PC-3 (cell line): ENCODE data around the gene CDH4. TPM values are rescaled to one million over a fixed set of nuclear protein-coding genes. Genes with fewer than 3 reads are reported as not detected.

ENCODE experiments used
- ATAC-seq: fragments of 200-7000 bp; cut with Tn5 transposase; 2 replicates; pipeline ENCODE4 v1.9.1; 2020; ENCODE audit warnings: mild to moderate bottlenecking, moderate library complexity
- BruUV-seq: library from RNA; stranded (reverse); fragments of 400-500 nt; replicated peaks from 2 replicates; lab custom pipeline; 2021; lab: Mats Ljungman, UMichigan
- CTCF ChIA-PET: fragments of 300-600 bp; sonication (Branson Sonifier 250); formaldehyde crosslinking; loops from one replicate; lab custom pipeline; 2022; ENCODE audit warnings: antibody characterized with exemption; lab: Charles Lee
- POLR2A ChIA-PET: fragments of 300-600 bp; sonication (Branson Sonifier 250); formaldehyde crosslinking; loops from one replicate; lab custom pipeline; 2022; ENCODE audit warnings: antibody characterized with exemption; ENCODE audit not compliant: unreplicated experiment; lab: Charles Lee
- DNase-seq: peaks from one replicate; pipeline ENCODE4 v3.0.0-alpha.2; 2015
- H2AFZ ChIP-seq: fragments of 300-600 bp; sonication (generic); 2 replicates; pipeline ENCODE4 v1.6.0; 2016; ENCODE audit warnings: antibody characterized with exemption, low read length
- H3F3A ChIP-seq: fragments of 300-600 bp; sonication (generic); one replicate; pipeline ENCODE4 v1.6.0; 2017; ENCODE audit warnings: antibody characterized with exemption, low read length, control low read depth, mild to moderate bottlenecking; ENCODE audit not compliant: unreplicated experiment
- H3K27ac ChIP-seq: fragments of 300-600 bp; sonication (generic); 2 replicates; pipeline ENCODE4 v1.5.1; 2016; ENCODE audit warnings: mild to moderate bottlenecking, low read length
- H3K27me3 ChIP-seq: fragments of 300-600 bp; sonication (generic); 2 replicates; pipeline ENCODE4 v1.6.1; 2016; ENCODE audit warnings: low read length, mixed read lengths
- H3K36me3 ChIP-seq: fragments of 300-600 bp; sonication (generic); 2 replicates; pipeline ENCODE4 v1.6.1; 2016; ENCODE audit warnings: low read depth, mixed run types, low read length, mixed read lengths
- H3K4me1 ChIP-seq: fragments of 300-600 bp; sonication (generic); 2 replicates; pipeline ENCODE4 v1.5.1; 2016; ENCODE audit warnings: low read length; ENCODE audit not compliant: insufficient read depth
- H3K4me2 ChIP-seq: fragments of 300-600 bp; sonication (generic); 2 replicates; pipeline ENCODE4 v1.6.0; 2016; ENCODE audit warnings: low read length
- H3K4me3 ChIP-seq: fragments of 300-600 bp; sonication (generic); 2 replicates; pipeline ENCODE4 v1.5.1; 2016; ENCODE audit warnings: mild to moderate bottlenecking, low read length, mixed read lengths
- H3K79me2 ChIP-seq: fragments of 300-600 bp; sonication (generic); 2 replicates; pipeline ENCODE4 v1.6.1; 2017; ENCODE audit warnings: low read length, mixed read lengths
- H3K9ac ChIP-seq: fragments of 300-600 bp; sonication (generic); 2 replicates; pipeline ENCODE4 v1.6.0; 2016; ENCODE audit warnings: mild to moderate bottlenecking, low read length
- H3K9me2 ChIP-seq: fragments of 300-600 bp; sonication (generic); replicated peaks from 2 replicates; pipeline ENCODE4 v1.6.1; 2016; ENCODE audit warnings: mixed run types, low read length, mixed read lengths
- H3K9me3 ChIP-seq: fragments of 300-600 bp; sonication (generic); 2 replicates; pipeline ENCODE4 v1.6.1; 2016; ENCODE audit warnings: low read length, mixed read lengths
- H4K20me1 ChIP-seq: fragments of 300-600 bp; sonication (generic); 2 replicates; pipeline ENCODE4 v1.6.1; 2016; ENCODE audit warnings: low read length, mixed read lengths
- EZH2 ChIP-seq: fragments of 300-600 bp; sonication (generic); IDR thresholded peaks from one replicate; pipeline ENCODE4 v1.6.1; 2017; ENCODE audit warnings: antibody characterized with exemption, mild to moderate bottlenecking, low read length; ENCODE audit not compliant: unreplicated experiment
- EZH2phosphoT487 ChIP-seq: fragments of 300-600 bp; sonication (generic); IDR thresholded peaks from 2 replicates; pipeline ENCODE4 v1.6.1; 2018; ENCODE audit warnings: mild to moderate bottlenecking, antibody characterized with exemption, low read length, borderline replicate concordance
- intact Hi-C: fragments of 100-400 bp; cut with micrococcal nuclease; formaldehyde crosslinking; loops from 2 replicates; pipeline ENCODE4 v1.9.0; 2023
- total RNA-seq: library from RNA; depleted of rRNA; stranded (reverse); fragments of >200 nt; gene quantifications from 2 replicates; pipeline ENCODE4 v1.2.3, GENCODE V29; 2014
- TF ChIP-seq, protein P1 (sequence below): fragments of 300-600 bp; sonication (generic); conservative IDR thresholded peaks from 2 replicates; pipeline ENCODE4 v1.5.1; 2017; ENCODE audit warnings: antibody characterized with exemption, low read depth, mild to moderate bottlenecking, low read length

Gene CDH4
- total RNA-seq, 1 experiment from 2014 or later = not detected

DNA sequence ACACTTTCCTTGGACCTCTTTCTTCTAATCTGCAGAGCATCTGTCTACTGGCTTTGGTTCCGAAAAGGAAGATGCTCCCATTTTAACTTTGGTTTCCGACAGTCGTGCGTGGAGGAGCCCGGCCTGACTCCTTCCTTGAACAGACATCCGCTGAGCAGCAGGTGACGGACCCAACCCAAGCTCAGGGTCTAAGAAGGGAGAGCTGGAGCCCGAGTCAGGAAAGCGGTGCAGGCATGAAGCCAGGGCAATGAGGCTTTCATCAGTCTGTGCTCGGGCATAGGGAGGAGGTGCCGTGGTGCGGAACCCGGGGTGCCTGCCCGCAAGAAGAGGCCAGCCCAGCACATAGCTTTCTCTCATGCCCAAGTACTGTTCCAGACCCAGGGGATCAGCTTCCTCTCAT is 109.4 kb downstream of the CDH4 start:
- BruUV-seq = no TSS peak
- H3K4me3 ChIP-seq = no peak overlapping the region
- H3F3A ChIP-seq = no peaks in the 10 kb centered on the region
- no peak for ATAC-seq
- TF ChIP-seq, protein P1, sequence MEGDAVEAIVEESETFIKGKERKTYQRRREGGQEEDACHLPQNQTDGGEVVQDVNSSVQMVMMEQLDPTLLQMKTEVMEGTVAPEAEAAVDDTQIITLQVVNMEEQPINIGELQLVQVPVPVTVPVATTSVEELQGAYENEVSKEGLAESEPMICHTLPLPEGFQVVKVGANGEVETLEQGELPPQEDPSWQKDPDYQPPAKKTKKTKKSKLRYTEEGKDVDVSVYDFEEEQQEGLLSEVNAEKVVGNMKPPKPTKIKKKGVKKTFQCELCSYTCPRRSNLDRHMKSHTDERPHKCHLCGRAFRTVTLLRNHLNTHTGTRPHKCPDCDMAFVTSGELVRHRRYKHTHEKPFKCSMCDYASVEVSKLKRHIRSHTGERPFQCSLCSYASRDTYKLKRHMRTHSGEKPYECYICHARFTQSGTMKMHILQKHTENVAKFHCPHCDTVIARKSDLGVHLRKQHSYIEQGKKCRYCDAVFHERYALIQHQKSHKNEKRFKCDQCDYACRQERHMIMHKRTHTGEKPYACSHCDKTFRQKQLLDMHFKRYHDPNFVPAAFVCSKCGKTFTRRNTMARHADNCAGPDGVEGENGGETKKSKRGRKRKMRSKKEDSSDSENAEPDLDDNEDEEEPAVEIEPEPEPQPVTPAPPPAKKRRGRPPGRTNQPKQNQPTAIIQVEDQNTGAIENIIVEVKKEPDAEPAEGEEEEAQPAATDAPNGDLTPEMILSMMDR = no peak
- TF ChIP-seq EZH2phosphoT487 (no peak), EZH2 (no peak)
- CTCF ChIA-PET = no interaction called here
- H3K4me2 ChIP-seq = no peak overlapping the region
- H4K20me1 ChIP-seq = no peaks in the 10 kb centered on the region
- H3K9me2 ChIP-seq = no peaks in the 10 kb centered on the region
- no peaks in the 10 kb centered on the region for H3K79me2 ChIP-seq
- intact Hi-C loops = no loop called here
- DNase-seq = no peak
- H3K9me3 ChIP-seq = no peaks in the 10 kb centered on the region
- no peak overlapping the region for H3K27ac ChIP-seq
- no peak overlapping the region for H3K9ac ChIP-seq
- peaks cover 59% of the 10 kb centered on the region for H3K27me3 ChIP-seq
- no peaks in the 10 kb centered on the region for H3K4me1 ChIP-seq
- H3K36me3 ChIP-seq = no peaks in the 10 kb centered on the region
- no peak overlapping the region for H2AFZ ChIP-seq
- POLR2A ChIA-PET = no interaction called here

GRCh38 chr20:61364147-61364546 is 112.1 kb downstream of the CDH4 start:
- no peak overlapping the region for H2AFZ ChIP-seq
- no peak for DNase-seq
- no peaks in the 10 kb centered on the region for H3K9me3 ChIP-seq
- intact Hi-C loops = no loop called here
- no TSS peak for BruUV-seq
- no peaks in the 10 kb centered on the region for H3K36me3 ChIP-seq
- TF ChIP-seq EZH2 (no peak), EZH2phosphoT487 (no peak)
- TF ChIP-seq, protein P1 = no peak
- no peak overlapping the region for H3K27ac ChIP-seq
- CTCF ChIA-PET = no interaction called here
- H3K4me3 ChIP-seq = no peak overlapping the region
- no peaks in the 10 kb centered on the region for H4K20me1 ChIP-seq
- POLR2A ChIA-PET = no interaction called here
- no peak overlapping the region for H3K9ac ChIP-seq
- peaks cover 36% of the 10 kb centered on the region for H3K27me3 ChIP-seq
- H3K4me1 ChIP-seq = no peaks in the 10 kb centered on the region
- ATAC-seq = no peak
- no peak overlapping the region for H3K4me2 ChIP-seq
- no peaks in the 10 kb centered on the region for H3F3A ChIP-seq
- no peaks in the 10 kb centered on the region for H3K9me2 ChIP-seq
- no peaks in the 10 kb centered on the region for H3K79me2 ChIP-seq

GRCh38 chr20:61366914-61367313 is 114.9 kb downstream of the CDH4 start:
- TF ChIP-seq EZH2 = no peak
- TF ChIP-seq EZH2phosphoT487 = no peak
- TF ChIP-seq, protein P1 = no peak

More at GRCh38 chr20:61366914-61367313, 114.9 kb downstream of the CDH4 start:
- H3K9me3 ChIP-seq = no peaks in the 10 kb centered on the region
- H3K36me3 ChIP-seq = no peaks in the 10 kb centered on the region
- H3K79me2 ChIP-seq = no peaks in the 10 kb centered on the region
- no peak overlapping the region for H3K27ac ChIP-seq
- no peak overlapping the region for H2AFZ ChIP-seq
- H3K4me2 ChIP-seq = no peak overlapping the region
- H3K4me3 ChIP-seq = no peak overlapping the region
- H4K20me1 ChIP-seq = no peaks in the 10 kb centered on the region
- no peaks in the 10 kb centered on the region for H3K4me1 ChIP-seq
- intact Hi-C loops = no loop called here
- CTCF ChIA-PET = no interaction called here
- peaks cover 27% of the 10 kb centered on the region for H3K27me3 ChIP-seq
- ATAC-seq = no peak
- DNase-seq = no peak
- POLR2A ChIA-PET = no interaction called here
- no peaks in the 10 kb centered on the region for H3F3A ChIP-seq
- H3K9me2 ChIP-seq = no peaks in the 10 kb centered on the region
- H3K9ac ChIP-seq = no peak overlapping the region
- no TSS peak for BruUV-seq
